ENCODE measurements around the gene CLDN10.
"Not testable (repeated sequence)": the region's sequence is repeated elsewhere in the genome, so short reads cannot be mapped to it uniquely, and the experiment has no call there.

CLDN10 gene

GRCh38 chr13:95559100-95559499 is 6.6 kb downstream of the CLDN10 start:
- peak overlapping the region; percentile 64; the same call in 1 of the 2 replicates for H3K27ac ChIP-seq
- TF ChIP-seq CTCF (conservative IDR thresholded peaks at IDR 0.05): no peak

- no peak for TF ChIP-seq CTCF (conservative IDR thresholded peaks at IDR 0.05)
- H3K27ac ChIP-seq: peak overlapping the region; percentile 64; the same call in 1 of the 2 replicates
These were observed 7.9 kb downstream of the CLDN10 start for GRCh38 chr13:95560387-95560786.

- peak; percentile 35 for TF ChIP-seq CTCF (conservative IDR thresholded peaks at IDR 0.05)
These were observed 11.6 kb downstream of the CLDN10 start for GRCh38 chr13:95564091-95564490.

GRCh38 chr13:95564733-95565291 is 12.3 kb downstream of the CLDN10 start:
- no peak for TF ChIP-seq CTCF (conservative IDR thresholded peaks at IDR 0.05)
- no peak overlapping the region for H3K27ac ChIP-seq

More at GRCh38 chr13:95564091-95564490, 11.6 kb downstream of the CLDN10 start:
- H3K27ac ChIP-seq: no peak overlapping the region

- H3K27ac ChIP-seq: not testable (repeated sequence)
These were observed 13.2 kb downstream of the CLDN10 start for GRCh38 chr13:95565758-95566157.

- no peak overlapping the region for H3K27ac ChIP-seq
- no peak for TF ChIP-seq CTCF (conservative IDR thresholded peaks at IDR 0.05)
These were observed 15.6 kb downstream of the CLDN10 start for GRCh38 chr13:95568131-95568530.

GRCh38 chr13:95570016-95570415 is 17.5 kb downstream of the CLDN10 start:
- no peak overlapping the region for H3K27ac ChIP-seq
- no peak for TF ChIP-seq CTCF (conservative IDR thresholded peaks at IDR 0.05)

- no peak overlapping the region for H3K27ac ChIP-seq
- TF ChIP-seq CTCF (conservative IDR thresholded peaks at IDR 0.05): no peak
These were observed 19.4 kb downstream of the CLDN10 start for GRCh38 chr13:95571941-95572340.
